CD4-positive, CD25-positive, alpha-beta regulatory T cell (primary cell): ENCODE results near the gene PDS5B. TPM values are rescaled to one million over a fixed set of nuclear protein-coding genes. Genes with fewer than 3 reads are reported as not detected.

Experiments used
- ATAC-seq, 2 donors: fragments of 150-1000 bp; cut with Tn5 transposase; one replicate each; pipeline ENCODE4 v1.10.0; 2021; ENCODE audit warnings: low read depth in 2 of 2, moderate number of reproducible peaks in 2 of 2, moderate library complexity in 1 of 2
- DNase-seq, 3 donors: peaks; one replicate each; pipeline versions ENCODE4 v3.0.0 to v3.0.0-alpha.2; 2012 to 2022; ENCODE audit warnings: mixed read lengths in 1 of 3
- H3K27ac ChIP-seq: one replicate; pipeline ENCODE4 v1.7.0; 2013; ENCODE audit warnings: mild to moderate bottlenecking, low read length; ENCODE audit not compliant: insufficient read depth, poor library complexity, severe bottlenecking
- H3K27me3 ChIP-seq: one replicate; pipeline ENCODE4 v1.7.0; 2013; ENCODE audit warnings: low read length; ENCODE audit not compliant: control insufficient read depth, insufficient read depth
- H3K36me3 ChIP-seq: one replicate; pipeline ENCODE4 v1.7.0; 2013; ENCODE audit warnings: mild to moderate bottlenecking, low read length, moderate library complexity; ENCODE audit not compliant: control insufficient read depth, insufficient read depth
- H3K4me1 ChIP-seq: 2 replicates; pipeline ENCODE4 v1.7.0; 2013; ENCODE audit warnings: mild to moderate bottlenecking, low read length; ENCODE audit not compliant: insufficient read depth, control insufficient read depth, poor library complexity, severe bottlenecking
- H3K4me3 ChIP-seq: one replicate; pipeline ENCODE4 v1.7.0; 2013; ENCODE audit warnings: low read depth, mild to moderate bottlenecking, low read length, moderate library complexity
- H3K9me3 ChIP-seq, 2 experiments: 1 replicate in 1 of 2; 2 replicates in 1 of 2; pipeline ENCODE4 v1.7.0; 2013; ENCODE audit warnings: low read length in 2 of 2, mild to moderate bottlenecking in 1 of 2, moderate library complexity in 1 of 2; ENCODE audit not compliant: control insufficient read depth in 2 of 2
- H3K27ac Mint-ChIP-seq, 3 donors: one replicate each; pipeline ENCODE4 v1.8.0; 2020 to 2022; ENCODE audit warnings: mild to moderate bottlenecking in 3 of 3, mixed read lengths in 3 of 3, moderate library complexity in 2 of 3
- H3K27me3 Mint-ChIP-seq: one replicate; pipeline ENCODE4 v1.8.0; 2022; ENCODE audit warnings: mild to moderate bottlenecking, mixed read lengths
- H3K36me3 Mint-ChIP-seq: one replicate; pipeline ENCODE4 v1.8.0; 2020; ENCODE audit warnings: mixed read lengths
- H3K4me1 Mint-ChIP-seq, 4 donors: one replicate each; pipeline ENCODE4 v1.8.0; 2020 to 2022; ENCODE audit warnings: mixed read lengths in 4 of 4, mild to moderate bottlenecking in 1 of 4
- H3K4me3 Mint-ChIP-seq, 4 donors: one replicate each; pipeline ENCODE4 v1.8.0; 2020 to 2022; ENCODE audit warnings: mild to moderate bottlenecking in 4 of 4, mixed read lengths in 4 of 4, moderate library complexity in 3 of 4
- H3K9me3 Mint-ChIP-seq, 7 donors: one replicate each; pipeline ENCODE4 v1.8.0; 2020 to 2022; ENCODE audit warnings: mixed read lengths in 7 of 7, mild to moderate bottlenecking in 3 of 7, moderate library complexity in 2 of 7
- polyA plus RNA-seq, 4 donors: library from polyadenylated mRNA; unstranded; fragments of 300-500 nt; fragmentation: Illumina TruSeq; gene quantifications; one replicate each; pipeline ENCODE4 v1.2.3, GENCODE V29; 2021
- total RNA-seq: library from RNA; stranded (reverse); gene quantifications from one replicate; pipeline ENCODE4 v1.2.3, GENCODE V29; 2022

Gene PDS5B
- total and polyA plus RNA-seq, 5 donors from 2014 or later: 28.6 to 51.4 (median 34.5) TPM

- Mint-ChIP-seq H3K9me3 (peaks cover 0 to 7% (median 3%) of the 10 kb centered on the region in 7 donors), H3K4me3 (peak overlapping the region in 1 of 4 donors; percentile 34), H3K27ac (no peak overlapping the region), H3K4me1 (peaks cover 10 to 19% (median 16%) of the 10 kb centered on the region in 4 donors), H3K36me3 (no peaks in the 10 kb centered on the region), H3K27me3 (peaks cover 28% of the 10 kb centered on the region)
- no peak for ATAC-seq
- no peaks in the 10 kb centered on the region for H3K36me3 ChIP-seq
- no peaks in the 10 kb centered on the region for H3K27me3 ChIP-seq
- H3K4me1 ChIP-seq: peaks cover 14% of the 10 kb centered on the region
- no peak overlapping the region for H3K27ac ChIP-seq
- DNase-seq: no peak
- peaks cover 0 to under 1% of the 10 kb centered on the region in 2 experiments for H3K9me3 ChIP-seq
- H3K4me3 ChIP-seq: no peak overlapping the region
Measured at GRCh38 chr13:32582991-32583390, 3.3 kb upstream of the PDS5B start.

- Histone ChIP-seq H3K4me3 (peak overlapping the region; percentile 88), H3K4me1 (peaks cover 20% of the 10 kb centered on the region), H3K36me3 (no peaks in the 10 kb centered on the region), H3K27ac (peak overlapping the region; percentile 61), H3K27me3 (no peaks in the 10 kb centered on the region), H3K9me3 (no peaks in the 10 kb centered on the region)
- ATAC-seq (no peak), DNase-seq (peak in 1 of 3 donors; percentile 16)
- H3K4me1 Mint-ChIP-seq: peaks cover 32 to 43% (median 39%) of the 10 kb centered on the region in 4 donors
- H3K27ac Mint-ChIP-seq: peak overlapping the region; percentile 82 to 91 (median 88)
- H3K36me3 Mint-ChIP-seq: no peaks in the 10 kb centered on the region
- peak overlapping the region; percentile 75 to 96 (median 89) for H3K4me3 Mint-ChIP-seq
- peaks cover 28% of the 10 kb centered on the region for H3K27me3 Mint-ChIP-seq
- peaks cover 0 to 2% (median 0%) of the 10 kb centered on the region in 7 donors for H3K9me3 Mint-ChIP-seq
Measured at GRCh38 chr13:32585550-32586079, 637 bp upstream of the PDS5B start.

GRCh38 chr13:32587011-32587810 is 959 bp downstream of the PDS5B start:
- Histone ChIP-seq H3K4me3 (peak overlapping the region; percentile 97), H3K4me1 (peaks cover 20% of the 10 kb centered on the region), H3K36me3 (no peaks in the 10 kb centered on the region), H3K9me3 (no peaks in the 10 kb centered on the region), H3K27me3 (no peaks in the 10 kb centered on the region), H3K27ac (peak overlapping the region; percentile 48)
- H3K4me3 Mint-ChIP-seq: peak overlapping the region; percentile 98 to 100 (median 98)
- peak overlapping the region; percentile 97 for H3K27ac Mint-ChIP-seq
- no peaks in the 10 kb centered on the region for H3K36me3 Mint-ChIP-seq
- H3K4me1 Mint-ChIP-seq: peaks cover 31 to 52% (median 39%) of the 10 kb centered on the region in 4 donors
- H3K27me3 Mint-ChIP-seq: peaks cover 28% of the 10 kb centered on the region
- no peak for ATAC-seq
- H3K9me3 Mint-ChIP-seq: no peaks in the 10 kb centered on the region
- peak; percentile 42 to 61 (median 45) for DNase-seq

GRCh38 chr13:32587811-32588170 is 1.5 kb downstream of the PDS5B start:
- Mint-ChIP-seq H3K27me3 (peaks cover 25% of the 10 kb centered on the region), H3K9me3 (no peaks in the 10 kb centered on the region), H3K4me1 (peaks cover 35 to 57% (median 44%) of the 10 kb centered on the region in 4 donors), H3K4me3 (peak overlapping the region; percentile 98 to 100 (median 98)), H3K27ac (peak overlapping the region; percentile 97), H3K36me3 (no peaks in the 10 kb centered on the region)
- Histone ChIP-seq H3K4me3 (peak overlapping the region; percentile 97), H3K36me3 (no peaks in the 10 kb centered on the region), H3K27ac (peak overlapping the region; percentile 48), H3K9me3 (no peaks in the 10 kb centered on the region), H3K27me3 (no peaks in the 10 kb centered on the region), H3K4me1 (peaks cover 20% of the 10 kb centered on the region)
- ATAC-seq: no peak
- no peak for DNase-seq

GRCh38 chr13:32588736-32589135 is 2.5 kb downstream of the PDS5B start:
- Mint-ChIP-seq H3K36me3 (no peaks in the 10 kb centered on the region), H3K9me3 (no peaks in the 10 kb centered on the region), H3K4me3 (peak overlapping the region; percentile 94 to 100 (median 98)), H3K27me3 (peaks cover 17% of the 10 kb centered on the region), H3K4me1 (peaks cover 37 to 66% (median 51%) of the 10 kb centered on the region in 4 donors), H3K27ac (peak overlapping the region in 2 of 3 donors; percentile 0 to 97)
- ATAC-seq (no peak), DNase-seq (no peak)
- Histone ChIP-seq H3K9me3 (no peaks in the 10 kb centered on the region), H3K4me3 (peak overlapping the region; percentile 97), H3K27me3 (no peaks in the 10 kb centered on the region), H3K27ac (no peak overlapping the region), H3K36me3 (no peaks in the 10 kb centered on the region), H3K4me1 (peaks cover 20% of the 10 kb centered on the region)

GRCh38 chr13:32589471-32589870 is 3.2 kb downstream of the PDS5B start:
- Histone ChIP-seq H3K36me3 (no peaks in the 10 kb centered on the region), H3K9me3 (no peaks in the 10 kb centered on the region), H3K27ac (no peak overlapping the region), H3K27me3 (no peaks in the 10 kb centered on the region), H3K4me1 (peaks cover 20% of the 10 kb centered on the region), H3K4me3 (no peak overlapping the region)
- H3K4me3 Mint-ChIP-seq: peak overlapping the region in 3 of 4 donors; percentile 32 to 100 (median 42)
- H3K36me3 Mint-ChIP-seq: no peaks in the 10 kb centered on the region
- H3K4me1 Mint-ChIP-seq: peaks cover 42 to 72% (median 57%) of the 10 kb centered on the region in 4 donors
- no peak for DNase-seq
- H3K9me3 Mint-ChIP-seq: no peaks in the 10 kb centered on the region
- H3K27me3 Mint-ChIP-seq: peaks cover 13% of the 10 kb centered on the region
- ATAC-seq: no peak
- H3K27ac Mint-ChIP-seq: peak overlapping the region in 1 of 3 donors; percentile 19

- peak overlapping the region in 2 of 4 donors; percentile 1 to 10 for H3K4me3 Mint-ChIP-seq
- no peaks in the 10 kb centered on the region for H3K9me3 Mint-ChIP-seq
- H3K36me3 Mint-ChIP-seq: no peaks in the 10 kb centered on the region
- no peak overlapping the region for H3K4me3 ChIP-seq
- no peaks in the 10 kb centered on the region for H3K9me3 ChIP-seq
- H3K27ac ChIP-seq: no peak overlapping the region
- no peak for ATAC-seq
- peaks cover 5% of the 10 kb centered on the region for H3K27me3 Mint-ChIP-seq
- peak overlapping the region in 1 of 3 donors; percentile 75 for H3K27ac Mint-ChIP-seq
- H3K4me1 Mint-ChIP-seq: peaks cover 50 to 74% (median 62%) of the 10 kb centered on the region in 4 donors
- DNase-seq: no peak
- H3K4me1 ChIP-seq: peaks cover 20% of the 10 kb centered on the region
- no peaks in the 10 kb centered on the region for H3K27me3 ChIP-seq
- no peaks in the 10 kb centered on the region for H3K36me3 ChIP-seq
Measured at GRCh38 chr13:32590266-32590665, 4.0 kb downstream of the PDS5B start.
